HL-60 (cell line): ENCODE data around the gene TGFBI.

Experiments
- CTCF ChIP-seq: IDR thresholded peaks from one replicate; pipeline ENCODE4 v1.5.1; 2011; ENCODE audit warnings: low read length, control low read depth, inconsistent platforms; ENCODE audit not compliant: insufficient read depth
- GABPA ChIP-seq: IDR thresholded peaks from 2 replicates; pipeline ENCODE4 v1.6.1; 2012; ENCODE audit warnings: low read depth
- POLR2AphosphoS5 ChIP-seq: IDR thresholded peaks from 2 replicates; pipeline ENCODE4 v1.6.1; 2012; ENCODE audit warnings: low read depth
- TF ChIP-seq, protein P1 (sequence below): IDR thresholded peaks from 2 replicates; pipeline ENCODE4 v1.6.1; 2012; ENCODE audit warnings: low read depth; ENCODE audit not compliant: insufficient replicate concordance

DNA sequence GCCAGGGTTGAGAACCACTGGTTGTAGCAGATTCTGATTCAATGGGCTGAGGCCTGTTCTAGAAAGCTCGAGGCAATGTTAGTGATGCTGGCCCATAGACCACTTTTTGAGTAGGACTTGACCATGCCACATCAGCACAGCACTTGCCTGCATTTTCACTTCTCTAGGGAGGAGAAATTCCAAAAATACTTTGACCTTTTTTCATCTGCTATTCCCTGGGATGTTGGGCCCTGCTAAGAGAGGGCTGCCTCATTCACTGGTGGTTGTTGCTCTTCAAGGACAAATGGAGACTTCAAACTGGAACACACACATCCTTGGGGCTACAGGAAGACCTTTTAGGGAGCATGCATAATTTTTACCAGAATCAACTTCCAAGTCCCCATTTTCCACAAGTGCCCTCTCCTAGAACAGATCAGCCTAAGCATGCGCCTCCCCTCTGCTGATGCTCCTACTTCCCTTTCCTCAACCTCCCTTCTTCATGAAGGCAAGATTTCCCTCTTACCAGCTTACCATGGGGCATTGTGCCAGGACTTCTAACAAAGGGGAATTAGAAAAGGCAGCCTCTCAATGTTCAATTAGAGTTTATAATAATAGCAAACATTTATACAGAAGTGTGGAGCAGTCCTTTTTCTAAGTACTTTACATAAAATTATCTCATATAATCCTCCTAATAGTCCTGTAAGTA is 12.7 kb upstream of the TGFBI start:
- no peak for TF ChIP-seq CTCF
- no peak for TF ChIP-seq GABPA
- TF ChIP-seq, protein P1, sequence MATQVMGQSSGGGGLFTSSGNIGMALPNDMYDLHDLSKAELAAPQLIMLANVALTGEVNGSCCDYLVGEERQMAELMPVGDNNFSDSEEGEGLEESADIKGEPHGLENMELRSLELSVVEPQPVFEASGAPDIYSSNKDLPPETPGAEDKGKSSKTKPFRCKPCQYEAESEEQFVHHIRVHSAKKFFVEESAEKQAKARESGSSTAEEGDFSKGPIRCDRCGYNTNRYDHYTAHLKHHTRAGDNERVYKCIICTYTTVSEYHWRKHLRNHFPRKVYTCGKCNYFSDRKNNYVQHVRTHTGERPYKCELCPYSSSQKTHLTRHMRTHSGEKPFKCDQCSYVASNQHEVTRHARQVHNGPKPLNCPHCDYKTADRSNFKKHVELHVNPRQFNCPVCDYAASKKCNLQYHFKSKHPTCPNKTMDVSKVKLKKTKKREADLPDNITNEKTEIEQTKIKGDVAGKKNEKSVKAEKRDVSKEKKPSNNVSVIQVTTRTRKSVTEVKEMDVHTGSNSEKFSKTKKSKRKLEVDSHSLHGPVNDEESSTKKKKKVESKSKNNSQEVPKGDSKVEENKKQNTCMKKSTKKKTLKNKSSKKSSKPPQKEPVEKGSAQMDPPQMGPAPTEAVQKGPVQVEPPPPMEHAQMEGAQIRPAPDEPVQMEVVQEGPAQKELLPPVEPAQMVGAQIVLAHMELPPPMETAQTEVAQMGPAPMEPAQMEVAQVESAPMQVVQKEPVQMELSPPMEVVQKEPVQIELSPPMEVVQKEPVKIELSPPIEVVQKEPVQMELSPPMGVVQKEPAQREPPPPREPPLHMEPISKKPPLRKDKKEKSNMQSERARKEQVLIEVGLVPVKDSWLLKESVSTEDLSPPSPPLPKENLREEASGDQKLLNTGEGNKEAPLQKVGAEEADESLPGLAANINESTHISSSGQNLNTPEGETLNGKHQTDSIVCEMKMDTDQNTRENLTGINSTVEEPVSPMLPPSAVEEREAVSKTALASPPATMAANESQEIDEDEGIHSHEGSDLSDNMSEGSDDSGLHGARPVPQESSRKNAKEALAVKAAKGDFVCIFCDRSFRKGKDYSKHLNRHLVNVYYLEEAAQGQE = no peak
- no peak for TF ChIP-seq POLR2AphosphoS5
